MCF 10A (cell line): ENCODE data around the gene FMNL2. TPM values are rescaled to one million over a fixed set of nuclear protein-coding genes. Genes with fewer than 3 reads are reported as not detected.
"Not testable (repeated sequence)": the region's sequence is repeated elsewhere in the genome, so short reads cannot be mapped to it uniquely, and the experiment has no call there.

Experiments used
- BruUV-seq: library from RNA; stranded (reverse); fragments of 400-500 nt; replicated peaks from 2 replicates; lab custom pipeline; 2021; lab: Mats Ljungman, UMichigan
- CTCF ChIA-PET: fragments of 300-600 bp; sonication (Branson Sonifier 250); formaldehyde crosslinking; extraction: SDS; loops from one replicate; lab custom pipeline; 2021; ENCODE audit warnings: antibody characterized with exemption, inconsistent platforms; lab: Yijun Ruan, JAX
- POLR2A ChIA-PET: fragments of 300-600, 350-650 bp; sonication (Branson Sonifier 250); formaldehyde crosslinking; extraction: SDS; loops from one replicate; lab custom pipeline; 2020; ENCODE audit warnings: antibody characterized with exemption, inconsistent platforms; lab: Yijun Ruan, JAX
- DNase-seq: peaks from one replicate; pipeline ENCODE4 v3.0.0-alpha.2; 2018; ENCODE audit not compliant: unreplicated experiment
- H3K27ac Mint-ChIP-seq: one replicate; pipeline ENCODE4 v1.8.0; 2022; ENCODE audit warnings: mild to moderate bottlenecking, low read depth, mixed read lengths; ENCODE audit not compliant: unreplicated experiment
- H3K27me3 Mint-ChIP-seq: one replicate; pipeline ENCODE4 v1.8.0; 2022; ENCODE audit warnings: mixed read lengths; ENCODE audit not compliant: insufficient read depth, unreplicated experiment
- H3K36me3 Mint-ChIP-seq: one replicate; pipeline ENCODE4 v1.8.0; 2022; ENCODE audit warnings: mild to moderate bottlenecking, moderate library complexity, mixed read lengths; ENCODE audit not compliant: insufficient read depth, unreplicated experiment
- H3K4me1 Mint-ChIP-seq: one replicate; pipeline ENCODE4 v1.8.0; 2022; ENCODE audit warnings: mixed read lengths; ENCODE audit not compliant: insufficient read depth, unreplicated experiment
- H3K4me3 Mint-ChIP-seq: one replicate; pipeline ENCODE4 v1.8.0; 2022; ENCODE audit warnings: mild to moderate bottlenecking, moderate library complexity, mixed read lengths; ENCODE audit not compliant: unreplicated experiment
- H3K9me3 Mint-ChIP-seq: one replicate; pipeline ENCODE4 v1.8.0; 2022; ENCODE audit warnings: mixed read lengths; ENCODE audit not compliant: unreplicated experiment
- CTCF ChIP-seq: fragments of 200-600 bp; IDR thresholded peaks from one replicate; pipeline ENCODE4 v1.8.0; 2022; ENCODE audit warnings: antibody characterized with exemption, mild to moderate bottlenecking; ENCODE audit not compliant: unreplicated experiment
- intact Hi-C: fragments of 100-400 bp; cut with micrococcal nuclease; formaldehyde crosslinking; loops from 2 replicates; pipeline ENCODE4 v1.14.1; 2022
- total RNA-seq: library from RNA; stranded (reverse); gene quantifications from 2 replicates; pipeline ENCODE4 v1.2.3, GENCODE V29; 2022

FMNL2 gene
- total RNA-seq, 1 experiment from 2014 or later: 76.5 TPM

GRCh38 chr2:152472481-152472887 is 137.5 kb downstream of the FMNL2 start:
- H3K4me3 Mint-ChIP-seq: no peak overlapping the region
- peaks cover 39% of the 10 kb centered on the region for H3K4me1 Mint-ChIP-seq
- H3K27me3 Mint-ChIP-seq: no peaks in the 10 kb centered on the region
- POLR2A ChIA-PET: interaction anchor here (1.0 to 1.5 kb wide), 5 partner anchors 9 to 272 kb away, joined by 3 to 5 read pairs (median 4); no protein-coding TSS in a partner anchor
- no peak overlapping the region for H3K27ac Mint-ChIP-seq
- H3K36me3 Mint-ChIP-seq: no peaks in the 10 kb centered on the region
- intact Hi-C loops: no loop called here
- TF ChIP-seq CTCF: no peak
- no peaks in the 10 kb centered on the region for H3K9me3 Mint-ChIP-seq
- CTCF ChIA-PET: interaction anchor here (1.4 kb wide), 1 partner anchor 283 kb away, joined by 4 read pairs; no protein-coding TSS in a partner anchor
- no TSS peak for BruUV-seq
- no peak for DNase-seq

- no peak overlapping the region for H3K4me3 Mint-ChIP-seq
- ChIA-PET POLR2A (interaction anchor here (0.7 to 5.8 kb wide), 10 partner anchors 10 to 298 kb away, joined by 3 to 38 read pairs (median 3); no protein-coding TSS in a partner anchor), CTCF (interaction anchor here (0.9 to 1.3 kb wide), 3 partner anchors 13 to 99 kb away, joined by 3 to 4 read pairs (median 3); no protein-coding TSS in a partner anchor)
- TF ChIP-seq CTCF: no peak
- intact Hi-C loops: no loop called here
- H3K27ac Mint-ChIP-seq: peak overlapping the region; percentile 42
- peak; percentile 50 for DNase-seq
- H3K27me3 Mint-ChIP-seq: no peaks in the 10 kb centered on the region
- H3K36me3 Mint-ChIP-seq: no peaks in the 10 kb centered on the region
- no TSS peak for BruUV-seq
- no peaks in the 10 kb centered on the region for H3K9me3 Mint-ChIP-seq
- peaks cover 36% of the 10 kb centered on the region for H3K4me1 Mint-ChIP-seq
These were observed 138.3 kb downstream of the FMNL2 start for GRCh38 chr2:152473151-152473857.

- Mint-ChIP-seq H3K4me1 (peaks cover 25% of the 10 kb centered on the region), H3K27ac (peak overlapping the region; percentile 42)
- CTCF ChIA-PET: interaction anchor here (0.6 to 1.3 kb wide), 9 partner anchors 12 to 162 kb away, joined by 3 to 4 read pairs (median 3); no protein-coding TSS in a partner anchor
- H3K4me3 Mint-ChIP-seq, intact Hi-C loops, H3K36me3 Mint-ChIP-seq, H3K27me3 Mint-ChIP-seq, BruUV-seq, DNase-seq, H3K9me3 Mint-ChIP-seq: not testable (repeated sequence)
- POLR2A ChIA-PET: interaction anchor here (0.6 to 5.8 kb wide), 11 partner anchors 12 to 299 kb away, joined by 3 to 38 read pairs (median 3); no protein-coding TSS in a partner anchor
These were observed 139.5 kb downstream of the FMNL2 start for GRCh38 chr2:152474523-152474922.

GRCh38 chr2:152475982-152476381 is 141.0 kb downstream of the FMNL2 start:
- H3K4me1 Mint-ChIP-seq: peaks cover 17% of the 10 kb centered on the region
- ChIA-PET POLR2A (interaction anchor here (1.1 to 5.8 kb wide), 5 partner anchors 22 to 275 kb away, joined by 3 to 38 read pairs (median 4); partner anchors contain the start of gene FMNL2), CTCF (interaction anchor here (0.5 to 2.4 kb wide), 4 partner anchors 9 to 232 kb away, joined by 3 to 12 read pairs (median 4); no protein-coding TSS in a partner anchor)
- H3K4me3 Mint-ChIP-seq: no peak overlapping the region
- H3K27ac Mint-ChIP-seq: no peak overlapping the region
- intact Hi-C loops: no loop called here
- no peaks in the 10 kb centered on the region for H3K27me3 Mint-ChIP-seq
- no peak for TF ChIP-seq CTCF
- H3K36me3 Mint-ChIP-seq: no peaks in the 10 kb centered on the region
- BruUV-seq: no TSS peak
- no peak for DNase-seq
- H3K9me3 Mint-ChIP-seq: no peaks in the 10 kb centered on the region
